PFSK-1 (cell line): ENCODE results near the gene WDR47.

Source experiments
- POLR2AphosphoS5 ChIP-seq: IDR thresholded peaks from 2 replicates; pipeline ENCODE4 v1.6.1; 2012; ENCODE audit warnings: low read depth, mild to moderate bottlenecking, control low read depth, low read length, moderate library complexity
- SIN3A ChIP-seq: IDR thresholded peaks from 2 replicates; pipeline ENCODE4 v1.6.1; 2012; ENCODE audit warnings: mild to moderate bottlenecking, low read length, moderate library complexity, borderline replicate concordance; ENCODE audit not compliant: insufficient read depth
- TAF1 ChIP-seq: IDR thresholded peaks from 2 replicates; pipeline ENCODE4 v1.6.1; 2012; ENCODE audit warnings: low read length, control low read depth, borderline replicate concordance; ENCODE audit not compliant: insufficient read depth

DNA sequence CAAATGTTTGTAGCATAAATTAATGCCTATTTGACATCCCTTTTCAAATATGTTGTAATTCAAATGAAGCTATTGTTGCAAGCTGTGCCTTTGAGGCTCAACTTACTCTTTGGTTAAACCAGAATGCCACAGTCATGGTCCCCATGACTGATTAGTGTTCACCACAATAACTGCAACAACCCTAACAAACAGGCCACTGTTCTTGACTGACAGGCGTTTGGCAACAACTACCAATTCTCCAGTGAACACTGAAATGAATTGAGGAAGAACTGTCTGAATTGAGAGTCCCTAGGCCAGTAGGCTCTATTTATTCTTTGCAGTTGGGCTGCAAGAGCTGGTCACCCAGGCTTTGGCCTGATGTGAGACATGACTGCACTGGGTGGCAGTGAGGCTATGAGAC, 42.0 kb upstream of the WDR47 start:
- TF ChIP-seq SIN3A (no peak), POLR2AphosphoS5 (no peak), TAF1 (no peak)
